ENCODE measurements around the gene FAU. TPM values are rescaled to one million over a fixed set of nuclear protein-coding genes. Genes with fewer than 3 reads are reported as not detected.

FAU gene
- total RNA-seq, 4 donors from 2014 or later = 524 to 2,189 (median 600) TPM

DNA sequence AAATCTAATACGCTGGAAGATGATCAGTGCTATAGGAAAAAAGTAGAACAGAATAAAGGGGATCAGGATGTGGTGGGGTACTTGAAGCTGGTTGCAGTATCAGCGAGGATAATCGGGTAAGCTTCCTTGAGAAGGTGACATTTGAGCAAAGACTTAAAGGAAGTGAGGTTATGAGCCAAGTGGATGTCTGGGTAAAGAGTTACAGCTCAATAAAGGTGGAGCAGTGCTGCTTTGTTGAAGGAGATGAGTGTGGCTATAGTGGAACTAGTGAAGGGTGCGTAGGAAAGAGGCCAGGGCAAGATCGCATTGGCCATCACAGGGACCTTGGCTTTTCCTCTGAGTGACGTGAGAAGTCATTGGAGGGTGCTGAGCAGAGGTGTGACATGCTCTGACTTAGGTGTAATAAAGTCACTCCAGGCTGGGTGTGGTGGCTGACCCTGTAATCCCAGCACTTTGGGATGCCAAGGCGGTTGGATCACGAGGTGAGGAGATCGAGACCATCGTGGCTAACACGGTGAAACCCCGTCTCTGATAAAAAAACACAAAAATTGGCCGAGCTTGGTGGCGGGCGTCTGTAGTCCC, 14.7 kb upstream of the FAU start:
- Histone ChIP-seq H3K36me3 (peaks cover 9 to 14% of the 10 kb centered on the region in 2 donors), H3K4me3 (replicated peaks in 1 of 3) (no peak overlapping the region), H3K27me3 (no peaks in the 10 kb centered on the region), H3K4me1 (peaks cover 24 to 29% of the 10 kb centered on the region in 2 donors), H3K27ac (peak overlapping the region; percentile 43 to 96 (median 94)), H3K9me3 (no peaks in the 10 kb centered on the region)
- peak; percentile 36 to 42 for DNase-seq
- TF ChIP-seq, protein P1, sequence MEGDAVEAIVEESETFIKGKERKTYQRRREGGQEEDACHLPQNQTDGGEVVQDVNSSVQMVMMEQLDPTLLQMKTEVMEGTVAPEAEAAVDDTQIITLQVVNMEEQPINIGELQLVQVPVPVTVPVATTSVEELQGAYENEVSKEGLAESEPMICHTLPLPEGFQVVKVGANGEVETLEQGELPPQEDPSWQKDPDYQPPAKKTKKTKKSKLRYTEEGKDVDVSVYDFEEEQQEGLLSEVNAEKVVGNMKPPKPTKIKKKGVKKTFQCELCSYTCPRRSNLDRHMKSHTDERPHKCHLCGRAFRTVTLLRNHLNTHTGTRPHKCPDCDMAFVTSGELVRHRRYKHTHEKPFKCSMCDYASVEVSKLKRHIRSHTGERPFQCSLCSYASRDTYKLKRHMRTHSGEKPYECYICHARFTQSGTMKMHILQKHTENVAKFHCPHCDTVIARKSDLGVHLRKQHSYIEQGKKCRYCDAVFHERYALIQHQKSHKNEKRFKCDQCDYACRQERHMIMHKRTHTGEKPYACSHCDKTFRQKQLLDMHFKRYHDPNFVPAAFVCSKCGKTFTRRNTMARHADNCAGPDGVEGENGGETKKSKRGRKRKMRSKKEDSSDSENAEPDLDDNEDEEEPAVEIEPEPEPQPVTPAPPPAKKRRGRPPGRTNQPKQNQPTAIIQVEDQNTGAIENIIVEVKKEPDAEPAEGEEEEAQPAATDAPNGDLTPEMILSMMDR (IDR thresholded peaks at IDR 0.05) = no peak
- no peak for TF ChIP-seq POLR2A (IDR thresholded peaks at IDR 0.05)
- WGBS, 2 donors = 71 to 78% methylated on average over 15 of the region's 15 CpGs
- intact Hi-C loops (cut with DNase I) = no loop called here

- H3K27me3 ChIP-seq = no peaks in the 10 kb centered on the region
- no peaks in the 10 kb centered on the region for H3K9me3 ChIP-seq
- peaks cover 24 to 29% of the 10 kb centered on the region in 2 donors for H3K4me1 ChIP-seq
- H3K27ac ChIP-seq = peak overlapping the region; percentile 72 to 96 (median 94)
- peak overlapping the region in 1 of 3 donors; percentile 90 for H3K4me3 ChIP-seq (replicated peaks in 1 of 3)
- H3K36me3 ChIP-seq = peaks cover 18 to 23% of the 10 kb centered on the region in 2 donors
- TF ChIP-seq POLR2A (IDR thresholded peaks at IDR 0.05) = no peak
- TF ChIP-seq, protein P1 (IDR thresholded peaks at IDR 0.05) = no peak
- intact Hi-C loops (cut with DNase I) = no loop called here
- DNase-seq = no peak
- WGBS, 2 donors = 51 to 52% methylated on average over 11 of the region's 11 CpGs
These were observed 13.8 kb upstream of the FAU start for GRCh38 chr11:65135633-65136145.

DNA sequence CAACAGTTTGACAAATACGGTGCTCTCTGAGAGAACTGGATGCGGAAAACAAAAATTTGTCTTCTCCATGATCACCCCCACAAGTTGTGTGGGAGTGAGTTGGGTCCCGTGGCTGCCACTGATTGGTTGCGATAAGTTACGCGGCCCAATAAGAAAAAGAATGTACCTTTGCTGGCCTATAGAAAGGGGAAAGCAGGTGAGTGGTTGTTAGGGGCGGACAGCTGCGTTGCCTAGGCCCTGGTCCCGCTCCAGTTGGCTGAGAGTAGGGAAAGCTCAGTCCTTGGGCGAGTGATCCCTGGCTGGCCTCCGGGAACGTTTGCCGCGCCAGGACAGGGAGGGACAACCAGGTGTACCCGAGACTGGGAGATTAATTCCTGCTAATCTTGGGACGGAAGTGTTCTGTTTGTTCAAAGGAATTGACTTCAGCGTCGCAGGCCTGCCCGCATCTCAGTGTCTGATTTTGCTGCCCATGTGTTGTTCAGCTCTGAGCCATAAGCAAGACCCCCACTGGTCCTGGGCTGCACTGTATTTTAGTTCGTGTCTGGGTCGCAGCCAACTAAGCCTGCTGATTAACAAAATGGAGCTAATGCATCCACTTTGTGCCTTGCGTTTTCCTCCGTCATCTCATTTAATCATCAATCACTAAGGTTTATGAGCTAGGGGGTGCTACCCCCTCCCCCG, 13.2 kb upstream of the FAU start:
- no peaks in the 10 kb centered on the region for H3K27me3 ChIP-seq
- intact Hi-C loops (cut with DNase I) = loop anchor here (5.0 kb wide), 1 partner anchor 47 kb away; the partner anchor contains the start of gene CAPN1
- H3K36me3 ChIP-seq = peaks cover 24 to 29% of the 10 kb centered on the region in 2 donors
- peaks cover 24 to 29% of the 10 kb centered on the region in 2 donors for H3K4me1 ChIP-seq
- H3K4me3 ChIP-seq (replicated peaks in 1 of 3) = peak overlapping the region in 2 of 3 donors; percentile 50 to 90
- H3K27ac ChIP-seq = peak overlapping the region; percentile 94 to 98 (median 96)
- 2 to 3% methylated on average over 20 to 24 of the region's 24 CpGs for WGBS, 2 donors
- TF ChIP-seq, protein P1 (IDR thresholded peaks at IDR 0.05) = no peak
- TF ChIP-seq POLR2A (IDR thresholded peaks at IDR 0.05) = peak in 1 of 2 donors; percentile 79
- H3K9me3 ChIP-seq = no peaks in the 10 kb centered on the region
- DNase-seq = peak; percentile 99

DNA sequence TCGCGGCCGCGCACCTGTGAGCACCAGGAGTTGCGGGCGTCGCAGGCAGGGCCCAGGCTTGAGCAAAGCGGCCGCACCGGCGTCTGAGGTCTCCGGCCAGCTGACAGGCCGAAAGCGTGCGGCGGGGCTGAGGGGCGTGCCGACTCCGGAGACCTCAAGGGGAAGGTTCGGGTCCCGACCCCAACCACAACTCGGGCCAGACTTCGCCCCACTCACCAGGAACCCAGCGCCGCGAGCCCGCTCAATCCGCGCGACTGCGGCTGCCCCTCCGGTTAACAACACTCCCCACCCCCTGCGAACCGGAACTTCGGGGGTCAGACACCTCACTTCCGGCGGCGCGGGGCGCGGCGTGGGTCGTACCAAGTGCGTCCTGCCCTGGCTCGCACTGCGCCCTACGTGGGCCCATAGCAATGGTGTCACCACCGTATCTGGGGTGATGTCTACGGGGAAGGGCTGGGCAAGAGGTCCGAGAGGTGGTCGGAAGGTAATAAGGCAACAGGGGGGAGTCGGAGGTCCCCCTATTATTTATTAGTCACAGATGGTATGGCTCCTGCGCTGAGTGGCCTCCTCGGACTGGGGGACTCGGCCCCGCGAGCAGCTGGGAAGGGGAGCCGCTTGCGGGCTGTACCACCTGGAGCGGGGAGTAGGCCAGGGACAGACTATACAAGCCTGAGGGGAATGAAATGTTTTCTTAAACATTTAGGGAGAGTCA, 12.5 kb upstream of the FAU start, which contains the start of gene SYVN1:
Gene SYVN1, minus strand, starts transcription at position 280 of the 712 bp plus-strand sequence. CDS start 918 bp downstream, outside the sequence.
- Histone ChIP-seq H3K27ac (peak within 1 kb of the TSS; percentile 94 to 98 (median 96)), H3K36me3 (peaks cover 31 to 36% of the 10 kb centered on the region in 2 donors), H3K27me3 (no peaks in the 10 kb centered on the region), H3K9me3 (no peaks in the 10 kb centered on the region), H3K4me3 (replicated peaks in 1 of 3) (peak within 1 kb of the TSS; percentile 50 to 90 (median 66)), H3K4me1 (peaks cover 24 to 29% of the 10 kb centered on the region in 2 donors)
- WGBS, 2 donors = 0% methylated on average over 9 to 23 of the region's 60 CpGs
- peak; percentile 90 to 92 for DNase-seq
- TF ChIP-seq, protein P1 (IDR thresholded peaks at IDR 0.05) = peak in 2 of 6 experiments; percentile 16 to 25
- peak; percentile 85 to 92 for TF ChIP-seq POLR2A (IDR thresholded peaks at IDR 0.05)
- intact Hi-C loops (cut with DNase I) = loop anchor here (5.0 kb wide), 1 partner anchor 48 kb away; the partner anchor contains the start of gene CAPN1

Data from thyroid gland (tissue), 4 donors.